ENCODE results near the gene TAF5L.
"Not testable (repeated sequence)": the region's sequence is repeated elsewhere in the genome, so short reads cannot be mapped to it uniquely, and the experiment has no call there.

TAF5L gene

GRCh38 chr1:229641306-229641705 is 15.4 kb upstream of the TAF5L start:
- DNase-seq = no peak

DNA sequence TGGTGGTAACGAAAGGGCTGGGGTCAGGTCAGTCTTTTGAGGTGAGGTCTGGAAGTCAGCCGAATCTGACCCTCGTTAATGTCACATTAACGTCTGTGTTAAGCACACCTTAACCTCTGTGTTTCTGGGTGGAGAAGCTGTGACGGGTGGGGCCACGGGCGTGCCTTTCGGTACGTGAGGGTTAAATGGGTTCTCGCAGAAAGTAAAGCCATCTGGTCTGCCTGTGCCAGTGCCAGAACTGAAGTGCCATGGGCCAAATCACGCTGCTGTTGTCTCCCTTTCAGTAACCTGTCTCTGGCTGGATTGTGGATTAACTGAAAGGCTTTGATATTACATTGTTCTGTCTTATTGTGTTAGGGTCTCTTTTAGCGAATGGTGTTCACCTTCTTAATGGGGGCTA is 14.5 kb upstream of the TAF5L start:
- DNase-seq = peak; percentile 8

DNA sequence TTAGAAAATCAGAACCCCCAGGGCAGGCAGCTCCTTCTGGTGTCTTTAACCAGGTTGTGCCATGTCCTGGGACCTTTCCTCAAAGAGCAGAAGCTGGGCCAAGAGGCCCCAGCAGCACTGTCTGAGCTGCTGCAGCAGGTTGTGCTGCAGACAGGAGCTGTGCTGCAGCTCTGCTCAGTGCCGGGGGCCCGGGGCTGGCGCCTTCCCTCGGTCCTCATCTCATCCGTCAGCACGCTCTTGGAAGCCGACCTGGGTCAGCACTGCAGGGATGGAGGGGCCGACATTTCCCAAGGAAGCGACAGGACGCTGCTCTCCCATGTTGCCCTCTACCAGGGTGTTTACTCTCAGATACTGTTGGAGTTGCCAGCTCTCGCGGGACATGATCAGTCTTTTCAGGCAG is 11.8 kb upstream of the TAF5L start:
- DNase-seq = no peak

DNA sequence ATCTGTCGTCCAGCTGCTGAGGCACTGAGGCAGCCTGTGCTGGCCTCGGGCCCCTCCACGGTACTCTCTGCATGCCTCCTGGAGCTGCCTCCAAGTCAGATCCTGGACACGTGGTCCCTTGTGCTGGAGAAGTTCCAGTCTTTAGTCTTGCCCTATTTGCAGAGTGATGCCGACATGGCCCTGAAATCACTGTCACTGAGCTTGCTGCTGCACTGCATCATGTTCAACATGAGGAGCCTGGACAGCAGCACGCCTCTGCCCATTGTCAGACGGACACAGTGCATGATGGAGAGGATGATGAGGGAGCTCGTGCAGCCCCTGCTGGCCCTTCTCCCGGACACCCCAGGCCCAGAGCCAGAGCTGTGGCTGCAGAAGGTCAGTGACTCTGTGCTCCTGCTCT is 10.1 kb upstream of the TAF5L start:
- no peak for DNase-seq

- DNase-seq = no peak
Observed at GRCh38 chr1:229631966-229632365, 6.0 kb upstream of the TAF5L start.

DNA sequence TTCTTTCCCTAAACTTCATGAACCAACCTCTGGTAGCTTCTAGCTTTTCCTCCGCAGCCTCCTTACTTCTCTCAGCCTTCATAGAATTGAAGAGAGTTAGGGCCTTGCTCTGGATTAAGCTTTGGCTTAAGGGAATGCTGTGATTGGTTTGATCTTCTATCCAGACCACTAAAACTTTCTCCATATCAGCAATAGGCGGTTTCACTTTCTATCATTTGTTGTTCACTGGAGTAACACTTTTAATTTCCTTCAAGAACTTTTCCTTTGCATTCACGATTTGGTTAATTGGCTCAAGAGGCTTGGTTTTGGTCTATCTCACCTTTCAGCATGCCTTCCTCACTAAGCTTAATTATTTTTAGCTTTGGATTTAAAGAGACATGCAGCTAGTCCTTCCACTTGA is 5.2 kb upstream of the TAF5L start:
- DNase-seq = no peak

DNA sequence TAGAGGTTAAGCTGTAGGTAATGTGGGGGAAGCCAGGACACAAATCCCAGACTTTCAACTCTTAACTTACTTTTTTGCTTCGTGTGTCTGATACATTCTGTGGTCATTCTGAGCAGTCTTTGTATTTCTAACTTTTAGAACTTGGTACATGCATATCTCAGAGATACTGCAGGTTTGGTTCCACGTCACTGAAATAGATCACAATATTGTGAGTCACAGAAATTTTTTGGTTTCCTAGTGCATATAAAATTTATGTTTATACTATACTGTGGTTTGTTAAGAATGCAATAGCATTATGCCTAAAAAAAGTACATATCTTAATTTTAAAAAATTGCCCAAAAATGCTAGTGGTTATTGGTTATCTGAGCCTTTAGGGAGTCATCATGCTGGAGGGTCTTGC is 3.3 kb upstream of the TAF5L start:
- DNase-seq = no peak

- no peak for DNase-seq
Observed at GRCh38 chr1:229627003-229627402, 1.1 kb upstream of the TAF5L start.

- DNase-seq = no peak
Observed at GRCh38 chr1:229625071-229625914, 629 bp downstream of the TAF5L start.

- no peak for DNase-seq
Observed at GRCh38 chr1:229624521-229625070, 1.3 kb downstream of the TAF5L start.

DNA sequence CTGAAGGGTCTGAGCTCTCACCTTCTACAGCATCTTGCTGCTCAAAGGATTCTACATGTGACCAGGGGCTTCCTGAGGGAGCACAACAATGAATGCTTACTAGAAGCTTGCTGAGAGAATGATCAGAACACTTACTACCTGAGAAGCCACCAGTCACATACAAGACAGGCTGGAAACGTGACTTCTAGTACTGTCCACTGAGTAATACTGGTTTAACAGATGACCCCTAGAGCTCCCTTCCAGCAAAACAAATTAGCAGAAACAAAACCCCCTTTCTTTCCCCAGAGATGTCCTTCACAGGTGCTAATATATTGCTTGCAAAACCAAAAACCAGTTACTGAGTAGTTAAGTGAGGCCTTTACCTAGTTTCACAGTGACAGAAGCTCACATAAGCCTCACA is 2.1 kb downstream of the TAF5L start:
- no peak for DNase-seq

GRCh38 chr1:229623225-229623624 is 2.7 kb downstream of the TAF5L start:
- DNase-seq = no peak

DNA sequence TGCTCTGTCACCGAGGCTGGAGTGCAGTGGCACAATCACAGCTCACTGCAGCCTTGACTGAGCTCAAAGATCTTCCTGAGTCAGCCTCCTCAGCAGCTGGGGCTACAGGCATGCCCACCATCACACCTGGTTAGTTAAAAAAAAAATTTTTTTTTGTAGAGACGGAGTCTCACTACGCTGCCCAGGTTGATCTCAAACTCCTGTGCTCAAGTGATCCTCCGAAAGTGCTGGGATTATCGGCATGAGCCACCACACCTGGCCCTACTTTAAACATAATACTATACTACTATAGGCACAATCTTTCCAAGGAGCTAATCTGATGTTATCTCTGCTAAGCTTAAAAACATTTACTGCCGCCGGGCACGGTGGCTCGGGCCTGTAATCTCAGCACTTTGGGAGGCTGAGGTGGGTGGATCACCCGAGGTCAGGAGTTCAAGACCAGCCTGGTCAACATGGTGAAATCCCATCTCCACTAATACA is 3.2 kb downstream of the TAF5L start:
- DNase-seq = not testable (repeated sequence)

- no peak for DNase-seq
Observed at GRCh38 chr1:229621663-229622062, 4.3 kb downstream of the TAF5L start.

- no peak for DNase-seq
Observed at GRCh38 chr1:229620876-229621275, 5.0 kb downstream of the TAF5L start.

DNA sequence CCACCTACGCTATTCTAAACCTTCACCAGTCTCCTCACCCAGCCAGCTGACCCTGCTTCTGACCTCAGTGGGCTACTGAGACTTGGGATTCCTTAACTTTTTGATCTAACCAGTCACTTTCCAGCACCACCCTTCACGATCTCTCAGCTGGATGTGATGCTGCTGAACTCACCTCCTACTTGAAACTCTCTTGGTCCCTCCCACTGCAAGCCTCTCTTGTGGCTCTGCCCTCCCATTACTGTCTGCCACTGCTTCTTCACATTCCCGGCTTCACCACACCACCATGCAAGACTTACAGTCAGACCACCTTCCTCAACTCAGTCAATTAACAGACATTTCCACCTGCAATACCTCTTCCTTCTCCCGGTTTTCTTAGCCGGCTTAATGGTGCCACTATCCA is 6.3 kb downstream of the TAF5L start:
- DNase-seq = no peak

- DNase-seq = no peak
Observed at GRCh38 chr1:229619002-229619401, 6.9 kb downstream of the TAF5L start.

GRCh38 chr1:229617351-229618100 is 8.4 kb downstream of the TAF5L start:
- no peak for DNase-seq

GRCh38 chr1:229614701-229615100 is 11.2 kb downstream of the TAF5L start:
- DNase-seq = no peak

DNA sequence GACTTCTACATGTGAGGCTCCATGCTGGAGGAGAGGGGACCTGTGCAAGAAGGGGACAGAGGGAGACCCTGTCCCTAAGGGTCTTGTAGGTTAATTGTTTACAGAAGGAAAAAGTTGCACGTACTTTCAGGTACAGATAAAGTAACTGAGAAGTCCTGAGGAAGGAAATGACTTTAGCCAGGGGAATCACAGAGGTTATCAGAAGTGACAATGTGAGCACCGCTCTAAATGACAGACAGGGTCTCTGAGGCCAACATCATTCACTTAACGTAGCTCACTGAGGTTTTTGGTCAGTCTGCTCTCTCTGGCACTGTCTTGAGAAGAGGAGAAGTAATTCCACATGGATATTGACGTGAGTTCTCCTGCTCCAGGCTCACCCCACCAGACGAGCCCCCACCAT is 12.0 kb downstream of the TAF5L start:
- DNase-seq = no peak

DNA sequence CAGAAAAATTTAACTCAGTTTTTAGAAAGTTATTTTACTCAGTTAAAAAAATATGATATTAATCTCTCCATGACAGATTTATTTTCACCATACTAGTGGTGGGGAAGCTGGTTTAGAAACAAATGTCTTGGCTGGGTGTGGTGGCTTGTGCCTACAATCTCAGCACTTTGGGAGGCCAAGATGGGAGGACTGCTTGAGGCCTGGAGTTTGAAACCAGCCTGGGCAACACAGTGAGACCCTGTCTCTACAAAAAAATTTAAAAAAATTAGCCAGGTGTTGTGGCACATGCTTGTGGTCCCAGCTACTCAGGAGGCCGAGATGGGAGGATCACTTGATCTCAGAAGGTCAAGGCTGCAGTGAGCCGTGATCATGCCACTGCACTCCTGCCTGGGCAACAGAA is 17.3 kb downstream of the TAF5L start:
- DNase-seq = no peak

GRCh38 chr1:229607370-229607769 is 18.6 kb downstream of the TAF5L start:
- no peak for DNase-seq

DNA sequence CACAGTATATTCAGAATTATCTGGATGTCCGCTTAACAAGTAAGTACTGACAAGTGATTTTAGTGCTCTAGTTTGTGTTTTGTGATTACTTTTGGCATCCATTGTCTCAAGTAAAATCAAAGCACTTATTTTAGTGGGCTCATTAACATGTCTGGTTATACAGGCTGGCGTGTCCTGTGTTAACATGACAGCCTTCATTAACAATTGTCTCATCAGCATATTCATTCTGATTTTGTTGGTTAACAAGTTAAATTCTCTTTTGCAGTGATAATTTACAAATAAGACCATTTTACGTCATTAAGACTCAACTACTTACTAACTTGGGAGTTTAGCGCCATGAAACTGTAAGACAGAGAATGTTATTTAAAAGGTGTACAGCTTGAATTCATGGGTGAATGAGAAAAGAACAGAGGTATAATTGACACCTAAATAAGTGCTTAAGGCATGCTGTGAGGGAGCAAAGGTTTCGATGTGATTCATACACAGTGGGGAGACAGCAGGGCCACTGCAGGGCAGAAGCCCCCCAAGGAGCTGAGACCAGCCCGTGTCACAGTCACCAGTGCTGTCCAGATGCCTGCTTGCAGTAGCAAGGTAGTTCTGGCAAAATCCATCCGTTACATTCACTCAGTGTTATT is 22.4 kb downstream of the TAF5L start:
- no peak for DNase-seq

DNA sequence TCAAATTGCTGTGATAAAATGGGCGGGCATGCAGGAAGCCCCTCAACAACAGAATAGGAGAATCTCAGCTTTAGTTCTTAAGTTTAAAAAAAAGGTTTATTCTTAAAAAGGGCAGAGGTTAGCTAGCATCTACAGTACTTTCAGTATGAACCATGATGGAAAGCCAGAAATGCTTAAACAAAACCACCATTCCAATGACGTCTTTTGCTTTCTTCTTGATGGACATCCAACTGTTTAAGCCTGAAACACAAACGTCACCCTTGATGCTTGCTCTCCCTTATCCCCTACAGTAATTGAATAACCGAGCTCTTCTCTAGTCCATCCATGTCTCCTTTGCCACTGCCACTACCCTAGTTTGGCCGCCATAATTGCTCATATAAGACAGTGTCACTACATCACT is 25.7 kb downstream of the TAF5L start:
- DNase-seq = no peak

Data from NCI-H2029 treated with DMSO at 0.1 percent for 48 hours (cell line).